Measurements from ENCODE around the gene OR2T11. TPM values are rescaled to one million over a fixed set of nuclear protein-coding genes. Genes with fewer than 3 reads are reported as not detected.
"Not testable (repeated sequence)": the region's sequence is repeated elsewhere in the genome, so short reads cannot be mapped to it uniquely, and the experiment has no call there.

The OR2T11 gene
- not detected in 2 replicates for total RNA-seq (2014; rRNA removed; shearing (Covaris generic))
- polyA plus RNA-seq (2014; cell fraction: nucleus; rRNA removed), result not detected in 2 replicates

DNA sequence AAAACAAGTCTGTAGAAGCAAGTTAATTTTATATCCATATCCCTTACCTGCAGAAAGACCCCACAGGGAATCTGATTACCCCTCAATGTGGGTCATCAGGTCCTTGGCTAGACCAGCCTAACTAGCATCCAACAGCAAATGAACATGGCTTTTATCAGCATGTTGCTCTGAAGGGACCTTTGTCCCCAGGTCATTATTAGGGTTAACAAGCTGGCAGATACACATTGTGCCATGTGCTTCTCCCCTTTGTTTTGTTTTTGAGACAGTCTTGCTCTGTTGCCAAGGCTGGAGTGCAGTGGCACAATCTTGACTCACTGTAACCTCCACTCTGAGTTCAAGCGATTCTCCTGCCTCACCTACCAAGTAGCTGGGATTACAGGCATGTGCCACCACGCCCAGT is at the start of gene OR2T11:
Gene OR2T11, minus strand, starts transcription at position 101 of the 400 bp plus-strand sequence. CDS start 7,963 bp downstream, outside the sequence.
- DNase-seq (ENCODE audit: extremely low read depth, low read depth), result not testable (repeated sequence)

GRCh38 chr1:248681651-248682050 is 46.8 kb upstream of the OR2T11 start:
- no peak for DNase-seq (ENCODE audit: extremely low read depth, low read depth)

GRCh38 chr1:248670003-248670402 is 35.1 kb upstream of the OR2T11 start:
- DNase-seq (ENCODE audit: extremely low read depth, low read depth), result no peak

DNA sequence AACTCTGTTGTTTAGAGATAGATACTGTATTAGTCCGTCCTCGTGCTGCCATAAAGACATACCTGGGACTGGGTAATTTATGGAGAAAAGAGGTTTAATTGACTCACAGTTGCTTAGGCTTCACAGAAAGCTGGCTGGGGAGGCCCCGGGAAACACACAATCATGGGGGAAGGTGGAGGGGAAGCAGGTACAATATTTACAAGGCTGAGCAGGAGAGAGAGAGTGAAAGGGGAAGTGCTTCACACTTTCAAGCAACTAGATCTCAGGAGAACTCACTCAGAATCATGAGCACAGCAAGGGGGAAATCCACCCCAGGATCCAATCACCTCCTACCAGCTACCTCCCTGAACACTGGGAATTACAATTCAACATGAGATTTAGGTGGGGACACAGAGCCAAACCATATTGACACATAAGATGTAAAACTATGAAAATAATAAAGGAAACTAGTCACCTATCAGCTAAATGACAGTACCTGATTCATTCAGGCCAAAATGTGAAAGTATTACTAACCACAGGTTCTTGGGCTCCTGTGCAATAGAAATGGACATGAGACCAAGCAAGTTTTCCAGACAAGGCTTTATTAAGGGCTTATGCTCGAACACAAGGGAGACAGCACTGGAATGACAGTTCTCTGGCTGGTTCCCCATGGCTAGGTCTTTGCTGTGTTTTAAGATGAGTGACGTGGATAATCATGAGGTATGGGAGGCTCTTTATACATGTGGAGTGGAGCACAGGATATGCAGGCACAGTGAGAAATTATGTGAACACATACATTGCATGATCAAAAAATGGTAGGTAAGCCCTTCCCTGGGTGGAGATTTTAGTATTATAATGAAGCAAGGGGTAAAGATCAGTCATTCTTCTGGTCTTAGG is 28.8 kb upstream of the OR2T11 start:
- not testable (repeated sequence) for DNase-seq (ENCODE audit: extremely low read depth, low read depth)

DNA sequence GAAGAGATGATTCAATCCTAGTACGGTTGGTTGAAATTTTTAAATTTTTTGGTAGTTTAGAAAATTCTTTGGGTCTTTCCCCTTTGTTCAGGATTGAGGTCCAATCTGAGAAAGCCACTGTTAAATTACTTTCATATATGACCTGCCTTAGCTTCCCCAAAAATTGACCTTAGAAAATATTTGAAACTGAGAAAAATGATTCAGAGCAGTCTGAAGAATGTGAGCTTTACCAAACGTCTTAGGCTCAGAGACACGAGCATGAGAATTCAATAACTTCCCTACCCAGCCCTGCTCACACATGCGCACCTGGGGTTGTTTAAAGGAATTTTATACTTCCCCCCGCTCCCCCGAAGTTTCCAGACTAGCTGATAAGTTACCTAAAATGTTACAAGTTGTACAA is 21.9 kb upstream of the OR2T11 start:
- DNase-seq (ENCODE audit: extremely low read depth, low read depth), result not testable (repeated sequence)

DNA sequence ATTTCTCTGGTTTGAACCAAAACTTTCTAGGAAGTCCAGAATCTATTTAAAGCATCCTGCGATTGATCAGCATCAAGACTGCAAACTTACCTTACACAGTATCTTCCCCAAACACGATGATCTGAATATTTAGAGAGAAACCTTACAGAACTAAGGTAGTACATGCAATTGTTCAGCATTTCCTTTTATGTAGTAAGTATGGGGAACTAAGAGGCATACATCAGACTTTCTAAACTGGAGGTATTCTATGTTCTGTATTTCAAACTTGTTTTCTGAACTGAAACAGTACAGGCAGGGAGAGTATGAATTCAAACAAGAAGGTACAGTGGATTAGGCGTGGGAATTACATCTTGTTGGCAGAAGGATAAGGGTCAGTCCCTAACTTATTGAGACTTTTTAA is 20.5 kb upstream of the OR2T11 start, which contains the start of gene OR2T27:
Gene OR2T27, minus strand, starts transcription at position 175 of the 400 bp plus-strand sequence. CDS start 4,644 bp downstream, outside the sequence.
- not testable (repeated sequence) for DNase-seq (ENCODE audit: extremely low read depth, low read depth)

DNA sequence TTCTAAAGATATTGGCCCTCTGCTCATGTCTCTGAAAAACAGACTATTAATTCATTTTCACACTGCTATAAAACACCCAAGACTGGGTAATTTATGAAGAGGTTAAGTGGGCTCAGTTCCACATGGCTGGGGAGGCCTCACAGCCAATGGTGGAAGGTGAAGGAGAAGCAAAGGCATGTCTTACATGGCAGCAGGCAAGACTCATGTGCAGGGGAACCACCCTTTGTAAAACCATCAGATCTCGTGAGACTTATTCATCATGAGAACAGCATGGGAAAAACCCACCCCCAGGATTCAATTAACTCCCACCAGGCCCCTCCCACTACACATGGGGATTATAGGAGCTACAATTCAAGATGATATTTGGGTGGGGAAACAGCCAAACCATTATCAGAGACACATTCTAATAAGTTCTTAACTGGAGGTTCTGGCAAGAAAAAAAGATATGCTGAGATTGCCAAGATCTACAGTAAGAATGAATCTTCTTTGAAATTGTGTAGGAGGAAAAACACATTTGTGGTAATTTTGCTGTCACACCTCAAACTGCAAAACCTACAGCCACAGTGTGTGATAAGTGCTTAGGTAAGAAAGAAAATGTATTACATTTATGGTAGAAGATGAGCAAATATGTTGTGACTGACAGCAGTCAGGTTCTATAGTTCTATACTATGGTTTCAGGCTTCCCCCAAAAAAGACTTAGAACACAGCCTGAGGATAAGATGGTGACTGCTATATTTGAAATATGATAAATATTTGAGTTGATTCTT is 14.1 kb upstream of the OR2T11 start:
- not testable (repeated sequence) for DNase-seq (ENCODE audit: extremely low read depth, low read depth)

GRCh38 chr1:248645178-248645577 is 10.3 kb upstream of the OR2T11 start, which contains the start of gene OR2T35:
OR2T35 (minus strand) TSS chr1:248645278; CDS start chr1:248639258, 6,020 bp downstream.
- DNase-seq (ENCODE audit: extremely low read depth, low read depth), result not testable (repeated sequence)

- DNase-seq (ENCODE audit: extremely low read depth, low read depth), result not testable (repeated sequence)
Measured at GRCh38 chr1:248642971-248643651, 8.2 kb upstream of the OR2T11 start.

DNA sequence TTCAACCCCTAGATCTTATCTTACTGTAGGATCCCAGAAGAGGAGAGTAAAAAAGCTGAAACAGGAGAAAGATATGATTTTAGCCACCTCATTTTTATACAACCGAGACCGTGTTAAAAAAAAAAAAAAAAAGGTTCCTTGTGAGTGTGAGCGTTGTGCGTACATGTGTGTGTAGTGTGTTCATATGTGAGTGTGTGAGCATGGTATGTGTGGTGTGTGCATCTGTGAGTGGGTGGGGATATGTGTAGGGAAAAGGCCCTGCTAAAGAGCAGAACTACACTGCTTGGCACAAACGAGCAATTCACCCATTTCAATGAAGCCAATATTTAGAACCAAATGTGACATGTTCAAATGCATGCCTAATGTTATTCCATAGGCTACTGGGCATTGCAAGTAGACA is 6.7 kb upstream of the OR2T11 start:
- DNase-seq (ENCODE audit: extremely low read depth, low read depth), result not testable (repeated sequence)

DNA sequence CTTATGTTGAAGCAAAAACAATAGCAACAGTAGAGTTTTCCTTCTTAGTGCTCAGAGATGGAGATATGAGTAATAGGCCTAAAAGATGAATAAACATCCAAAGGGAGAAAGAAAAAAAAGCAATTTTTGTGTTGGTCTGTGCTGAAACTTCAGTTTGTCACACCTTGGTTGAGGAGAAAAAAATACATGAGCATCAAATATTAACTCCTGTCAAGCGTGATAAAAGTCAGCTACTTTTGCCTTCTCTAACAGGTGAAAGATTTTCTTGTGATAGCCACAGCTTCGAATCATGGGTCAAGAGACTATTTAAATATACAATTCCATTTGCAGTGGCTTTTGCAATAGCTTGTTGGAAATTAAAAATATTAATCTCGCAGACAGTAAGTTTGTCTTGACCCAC is 6.0 kb upstream of the OR2T11 start:
- DNase-seq (ENCODE audit: extremely low read depth, low read depth), result not testable (repeated sequence)

DNA sequence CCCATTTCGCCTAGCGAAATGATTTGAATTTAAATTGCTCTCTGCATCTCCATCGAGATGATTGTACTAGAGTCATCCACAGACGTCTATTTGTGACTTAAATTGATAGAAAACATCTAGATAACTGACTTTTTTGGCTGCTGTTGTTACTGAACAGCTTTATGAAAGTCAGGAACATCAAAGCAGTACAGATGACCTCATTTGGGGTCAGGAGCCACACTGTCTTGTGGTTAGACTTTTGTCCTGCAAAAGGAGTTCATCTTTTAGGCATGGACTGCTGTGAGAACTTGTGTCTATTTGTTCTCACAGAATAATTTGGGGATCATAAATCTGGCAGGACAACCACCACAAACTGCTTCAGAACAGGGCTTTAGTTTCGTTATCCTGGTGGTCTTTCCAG is 4.8 kb upstream of the OR2T11 start:
- DNase-seq (ENCODE audit: extremely low read depth, low read depth), result not testable (repeated sequence)

GRCh38 chr1:248636612-248637011 is 1.7 kb upstream of the OR2T11 start:
- DNase-seq (ENCODE audit: extremely low read depth, low read depth), result not testable (repeated sequence)

DNA sequence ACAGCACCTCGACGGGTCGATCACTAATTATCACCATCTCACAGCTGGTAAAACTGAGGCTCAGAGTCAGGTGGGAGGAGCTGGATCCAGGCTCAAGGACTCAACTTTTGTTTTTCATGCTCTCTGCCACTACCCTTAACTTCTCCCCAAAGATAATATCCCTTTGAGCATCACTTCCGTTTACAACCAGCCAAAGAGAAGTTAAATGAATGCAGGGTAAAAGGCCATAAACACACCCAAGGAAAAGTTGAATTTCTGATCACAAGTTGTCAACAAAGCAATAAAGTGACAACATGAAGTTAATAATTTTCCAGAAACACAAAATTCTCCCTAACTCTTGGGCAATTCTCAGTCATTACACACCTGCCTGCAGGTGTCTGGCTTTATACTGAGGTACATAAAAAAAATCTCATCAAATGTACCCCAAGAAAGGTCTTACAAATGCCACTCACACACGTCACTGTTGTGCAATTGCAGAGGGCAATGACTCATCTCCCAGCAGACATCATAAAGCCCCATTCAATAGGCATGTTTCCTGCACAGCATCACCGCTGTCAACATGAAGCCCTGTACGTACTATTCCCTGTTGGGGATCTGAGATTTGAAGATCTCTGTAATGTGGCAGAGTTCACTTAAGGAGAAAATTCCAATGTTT is 3.4 kb downstream of the OR2T11 start:
- DNase-seq (ENCODE audit: extremely low read depth, low read depth), result no peak

GRCh38 chr1:248630551-248630950 is 4.3 kb downstream of the OR2T11 start:
- no peak for DNase-seq (ENCODE audit: extremely low read depth, low read depth)

DNA sequence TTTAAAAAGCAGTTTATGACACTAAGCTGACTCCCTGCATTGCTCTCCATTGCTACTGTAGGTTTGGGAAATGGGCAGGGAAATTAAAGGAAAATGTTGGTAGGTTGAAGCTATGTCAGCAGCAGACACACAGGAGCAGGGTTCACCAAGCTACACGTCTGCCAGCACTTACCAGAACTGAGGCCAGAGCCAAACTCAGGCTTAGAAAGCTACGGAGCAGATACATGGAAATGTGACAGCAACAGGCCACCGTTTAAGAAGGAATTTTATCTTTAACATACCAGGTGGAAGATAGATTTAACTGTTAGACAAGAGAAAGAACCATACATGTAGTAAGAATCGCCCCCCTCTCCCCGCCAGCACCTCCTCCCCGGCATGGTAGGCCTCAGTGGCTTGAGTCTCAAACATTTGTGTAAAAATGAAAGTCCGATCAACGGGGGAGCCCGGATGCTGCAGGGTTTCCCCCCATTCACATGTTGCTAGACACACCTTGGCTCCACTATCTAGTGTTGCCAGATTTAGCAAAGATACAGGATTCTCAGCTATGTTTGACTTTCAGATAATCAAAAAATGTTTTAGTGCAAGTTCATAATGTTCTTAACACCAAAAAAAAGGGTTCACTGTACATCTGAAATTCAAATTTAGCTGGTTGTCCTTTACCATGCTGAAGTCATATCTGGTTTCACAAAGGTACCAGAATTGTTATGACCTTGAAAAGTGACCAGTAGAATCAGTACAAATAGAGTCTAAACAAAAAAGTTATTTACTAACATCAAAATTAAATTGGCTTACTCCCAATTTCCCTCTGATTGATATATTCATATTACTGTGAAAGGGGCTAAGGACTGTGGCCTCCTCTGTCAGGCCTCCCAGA is 6.7 kb downstream of the OR2T11 start:
- DNase-seq (ENCODE audit: extremely low read depth, low read depth), result no peak

DNA sequence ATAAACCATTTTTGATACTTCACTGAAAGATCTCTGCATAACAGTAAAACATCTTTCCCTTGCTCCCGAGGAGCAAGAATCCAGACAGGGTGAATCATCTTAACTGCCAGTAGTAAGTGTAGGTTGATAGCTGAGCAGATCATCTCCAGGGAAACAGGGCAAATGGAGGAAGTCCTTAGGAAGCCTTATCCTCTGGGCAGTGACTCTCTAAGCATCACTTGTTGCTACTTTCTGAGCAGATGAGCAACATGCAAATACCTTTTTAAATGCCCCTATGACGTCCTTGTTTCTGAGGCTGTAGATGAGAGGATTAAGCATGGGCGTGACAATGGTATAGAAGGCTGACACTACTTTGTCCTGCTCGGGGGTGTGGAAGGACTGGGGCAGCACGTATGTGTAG is 8.9 kb downstream of the OR2T11 start:
- no peak for DNase-seq (ENCODE audit: extremely low read depth, low read depth)

GRCh38 chr1:248625166-248625565 is 9.7 kb downstream of the OR2T11 start:
- no peak for DNase-seq (ENCODE audit: extremely low read depth, low read depth)

DNA sequence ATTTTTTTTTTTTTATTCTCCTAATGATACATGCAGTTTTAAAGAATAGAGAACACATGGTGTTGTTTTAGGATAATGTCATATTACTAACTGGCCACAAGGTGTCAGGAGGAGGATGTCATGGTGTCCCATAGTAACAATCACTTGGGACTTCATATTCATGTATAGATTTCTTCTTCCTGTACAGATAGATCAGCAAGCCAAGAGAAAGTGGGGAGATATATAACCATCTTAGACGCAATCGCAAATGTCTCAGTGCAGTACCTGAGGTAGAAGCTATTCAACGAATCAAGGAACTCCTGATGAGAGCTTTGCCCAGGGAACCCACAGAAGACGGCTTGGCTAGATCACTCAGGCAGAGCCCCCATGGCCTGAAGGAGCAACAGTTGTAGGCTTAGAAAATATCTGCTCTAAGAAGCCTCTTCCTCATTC is 12.3 kb downstream of the OR2T11 start:
- DNase-seq (ENCODE audit: extremely low read depth, low read depth), result peak; percentile 13

Measured in NCI-H460 (cell line).